ENCODE results near the gene ZNF787.
"Not testable (repeated sequence)": the region's sequence is repeated elsewhere in the genome, so short reads cannot be mapped to it uniquely, and the experiment has no call there.

ZNF787 gene

GRCh38 chr19:56121180-56122167 is at the start of gene ZNF787:
Gene ZNF787, minus strand, starts transcription at chr19:56121295. Its CDS starts 18,078 bp downstream, at chr19:56103217.
- DNase-seq (ENCODE audit: low read depth in 2 of 2): peak; percentile 94 to 97

- no peak for DNase-seq (ENCODE audit: low read depth in 2 of 2)
Observed at GRCh38 chr19:56170261-56170660, 49.2 kb upstream of the ZNF787 start.

GRCh38 chr19:56167064-56167578 is 46.0 kb upstream of the ZNF787 start:
- no peak for DNase-seq (ENCODE audit: low read depth in 2 of 2)

- no peak for DNase-seq (ENCODE audit: low read depth in 2 of 2)
Observed at GRCh38 chr19:56163097-56163496, 42.0 kb upstream of the ZNF787 start.

GRCh38 chr19:56162258-56162657 is 41.2 kb upstream of the ZNF787 start:
- DNase-seq (ENCODE audit: low read depth in 2 of 2): peak in 1 of 2 donors; percentile 4

- DNase-seq (ENCODE audit: low read depth in 2 of 2): no peak
Observed at GRCh38 chr19:56161534-56161933, 40.4 kb upstream of the ZNF787 start.

- no peak for DNase-seq (ENCODE audit: low read depth in 2 of 2)
Observed at GRCh38 chr19:56159622-56160271, 38.7 kb upstream of the ZNF787 start.

GRCh38 chr19:56159009-56159559 is 38.0 kb upstream of the ZNF787 start:
- no peak for DNase-seq (ENCODE audit: low read depth in 2 of 2)

- no peak for DNase-seq (ENCODE audit: low read depth in 2 of 2)
Observed at GRCh38 chr19:56158170-56158757, 37.2 kb upstream of the ZNF787 start.

GRCh38 chr19:56156768-56157167 is 35.7 kb upstream of the ZNF787 start:
- DNase-seq (ENCODE audit: low read depth in 2 of 2): no peak

GRCh38 chr19:56155124-56155687 is 34.1 kb upstream of the ZNF787 start:
- DNase-seq (ENCODE audit: low read depth in 2 of 2): no peak

GRCh38 chr19:56153507-56153906 is 32.4 kb upstream of the ZNF787 start:
- no peak for DNase-seq (ENCODE audit: low read depth in 2 of 2)

GRCh38 chr19:56152644-56153043 is 31.5 kb upstream of the ZNF787 start:
- DNase-seq (ENCODE audit: low read depth in 2 of 2): no peak

GRCh38 chr19:56150358-56150757 is 29.3 kb upstream of the ZNF787 start:
- DNase-seq (ENCODE audit: low read depth in 2 of 2): no peak

- no peak for DNase-seq (ENCODE audit: low read depth in 2 of 2)
Observed at GRCh38 chr19:56149656-56150038, 28.6 kb upstream of the ZNF787 start.

GRCh38 chr19:56148955-56149655 is 28.0 kb upstream of the ZNF787 start:
- not testable (repeated sequence) for DNase-seq (ENCODE audit: low read depth in 2 of 2)

- no peak for DNase-seq (ENCODE audit: low read depth in 2 of 2)
Observed at GRCh38 chr19:56148096-56148495, 27.0 kb upstream of the ZNF787 start.

- no peak for DNase-seq (ENCODE audit: low read depth in 2 of 2)
Observed at GRCh38 chr19:56147307-56147706, 26.2 kb upstream of the ZNF787 start.

GRCh38 chr19:56146904-56147303 is 25.8 kb upstream of the ZNF787 start:
- DNase-seq (ENCODE audit: low read depth in 2 of 2): no peak

- DNase-seq (ENCODE audit: low read depth in 2 of 2): no peak
Observed at GRCh38 chr19:56145698-56146097, 24.6 kb upstream of the ZNF787 start.

- DNase-seq (ENCODE audit: low read depth in 2 of 2): no peak
Observed at GRCh38 chr19:56144831-56145230, 23.7 kb upstream of the ZNF787 start.

Measured in activated CD4-positive, alpha-beta T cell treated with anti-CD3 and anti-CD28 coated beads for 24 hours (primary cell).